ENCODE measurements around the gene STK4.
A peak's percentile ranks its signal among the peaks of the same experiment; 100 is the strongest.

The STK4 gene

GRCh38 chr20:44966030-44966961 is at the start of gene STK4:
Gene STK4, plus strand, starts transcription at chr20:44966512. Its CDS starts 57 bp downstream, at chr20:44966569.
- peak; percentile 98 for DNase-seq (ENCODE audit: low spot score)
- FAIRE-seq = peak; percentile 81

GRCh38 chr20:44916586-44916985 is 49.7 kb upstream of the STK4 start:
- FAIRE-seq = no peak

GRCh38 chr20:44917399-44917798 is 48.9 kb upstream of the STK4 start:
- no peak for FAIRE-seq
- DNase-seq (ENCODE audit: low spot score) = no peak

More at GRCh38 chr20:44916586-44916985, 49.7 kb upstream of the STK4 start:
- no peak for DNase-seq (ENCODE audit: low spot score)

- no peak for FAIRE-seq
Observed at GRCh38 chr20:44918342-44918741, 48.0 kb upstream of the STK4 start.

GRCh38 chr20:44918761-44919160 is 47.6 kb upstream of the STK4 start:
- DNase-seq (ENCODE audit: low spot score) = no peak
- FAIRE-seq = no peak

More at GRCh38 chr20:44918342-44918741, 48.0 kb upstream of the STK4 start:
- DNase-seq (ENCODE audit: low spot score) = no peak

- FAIRE-seq = no peak
- no peak for DNase-seq (ENCODE audit: low spot score)
Observed at GRCh38 chr20:44921447-44921846, 44.9 kb upstream of the STK4 start.

- no peak for FAIRE-seq
- DNase-seq (ENCODE audit: low spot score) = no peak
Observed at GRCh38 chr20:44924541-44924940, 41.8 kb upstream of the STK4 start.

GRCh38 chr20:44928595-44928994 is 37.7 kb upstream of the STK4 start:
- FAIRE-seq (no peak), DNase-seq (ENCODE audit: low spot score) (no peak)

GRCh38 chr20:44930517-44931168 is 35.7 kb upstream of the STK4 start:
- no peak for FAIRE-seq
- DNase-seq (ENCODE audit: low spot score) = no peak

GRCh38 chr20:44931911-44932310 is 34.4 kb upstream of the STK4 start:
- DNase-seq (ENCODE audit: low spot score) (no peak), FAIRE-seq (no peak)

- no peak for FAIRE-seq
- DNase-seq (ENCODE audit: low spot score) = no peak
Observed at GRCh38 chr20:44932916-44933315, 33.4 kb upstream of the STK4 start.

- DNase-seq (ENCODE audit: low spot score) (no peak), FAIRE-seq (no peak)
Observed at GRCh38 chr20:44936510-44936909, 29.8 kb upstream of the STK4 start.

- FAIRE-seq = no peak
Observed at GRCh38 chr20:44938637-44939036, 27.7 kb upstream of the STK4 start.

GRCh38 chr20:44941120-44941691 is 25.1 kb upstream of the STK4 start:
- FAIRE-seq = no peak

More at GRCh38 chr20:44938637-44939036, 27.7 kb upstream of the STK4 start:
- DNase-seq (ENCODE audit: low spot score) = no peak

GRCh38 chr20:44942264-44942973 is 23.9 kb upstream of the STK4 start:
- DNase-seq (ENCODE audit: low spot score) = no peak
- FAIRE-seq = no peak

More at GRCh38 chr20:44941120-44941691, 25.1 kb upstream of the STK4 start:
- DNase-seq (ENCODE audit: low spot score) = no peak

- DNase-seq (ENCODE audit: low spot score) (no peak), FAIRE-seq (no peak)
Observed at GRCh38 chr20:44943828-44944227, 22.5 kb upstream of the STK4 start.

- no peak for FAIRE-seq
Observed at GRCh38 chr20:44945261-44945660, 21.1 kb upstream of the STK4 start.

GRCh38 chr20:44946271-44946852 is 19.9 kb upstream of the STK4 start:
- FAIRE-seq (no peak), DNase-seq (ENCODE audit: low spot score) (no peak)

More at GRCh38 chr20:44945261-44945660, 21.1 kb upstream of the STK4 start:
- no peak for DNase-seq (ENCODE audit: low spot score)

- no peak for DNase-seq (ENCODE audit: low spot score)
- FAIRE-seq = no peak
Observed at GRCh38 chr20:44948107-44948506, 18.2 kb upstream of the STK4 start.

- DNase-seq (ENCODE audit: low spot score) = no peak
- no peak for FAIRE-seq
Observed at GRCh38 chr20:44948513-44948912, 17.8 kb upstream of the STK4 start.

GRCh38 chr20:44950368-44950767 is 15.9 kb upstream of the STK4 start:
- no peak for FAIRE-seq
- no peak for DNase-seq (ENCODE audit: low spot score)

Data from urothelium cell line (cell line).